HL-60/S4 treated with retinoic acid at 250 ng/mL for 4 days and 3 days (cell line): ENCODE data around the gene TMEM218.
"Not testable (repeated sequence)": the region's sequence is repeated elsewhere in the genome, so short reads cannot be mapped to it uniquely, and the experiment has no call there.

Source experiments
- in situ Hi-C: fragments of 300-500 bp; cut with MboI; formaldehyde crosslinking; loops from 2 replicates; pipeline ENCODE4 v1.7.0; 2022; ENCODE audit warnings: low sequenced_read_pairs

Gene TMEM218

GRCh38 chr11:125091247-125091876 is 20.1 kb downstream of the TMEM218 start:
- in situ Hi-C loops = no loop called here

GRCh38 chr11:125090816-125091215 is 20.6 kb downstream of the TMEM218 start:
- in situ Hi-C loops = no loop called here

- in situ Hi-C loops = not testable (repeated sequence)
Observed at GRCh38 chr11:125090151-125090550, 21.3 kb downstream of the TMEM218 start.

GRCh38 chr11:125089481-125089880 is 21.9 kb downstream of the TMEM218 start:
- in situ Hi-C loops = not testable (repeated sequence)

- in situ Hi-C loops = no loop called here
Observed at GRCh38 chr11:125088576-125089455, 22.6 kb downstream of the TMEM218 start.

- in situ Hi-C loops = no loop called here
Observed at GRCh38 chr11:125088123-125088522, 23.3 kb downstream of the TMEM218 start.

- in situ Hi-C loops = no loop called here
Observed at GRCh38 chr11:125086633-125087296, 24.7 kb downstream of the TMEM218 start.

GRCh38 chr11:125085301-125086081 is 25.9 kb downstream of the TMEM218 start:
- in situ Hi-C loops = no loop called here

GRCh38 chr11:125084761-125085231 is 26.6 kb downstream of the TMEM218 start:
- in situ Hi-C loops = no loop called here

- in situ Hi-C loops = no loop called here
Observed at GRCh38 chr11:125084057-125084416, 27.4 kb downstream of the TMEM218 start.

- in situ Hi-C loops = no loop called here
Observed at GRCh38 chr11:125083312-125084056, 27.9 kb downstream of the TMEM218 start.

- in situ Hi-C loops = no loop called here
Observed at GRCh38 chr11:125082611-125083311, 28.7 kb downstream of the TMEM218 start.

- in situ Hi-C loops = no loop called here
Observed at GRCh38 chr11:125082040-125082439, 29.4 kb downstream of the TMEM218 start.

- in situ Hi-C loops = no loop called here
Observed at GRCh38 chr11:125081098-125081798, 30.2 kb downstream of the TMEM218 start.

GRCh38 chr11:125080531-125080911 is 30.9 kb downstream of the TMEM218 start:
- in situ Hi-C loops = no loop called here

GRCh38 chr11:125079878-125080530 is 31.4 kb downstream of the TMEM218 start:
- in situ Hi-C loops = no loop called here

GRCh38 chr11:125079151-125079877 is 32.1 kb downstream of the TMEM218 start:
- in situ Hi-C loops = no loop called here
